CD4-positive, alpha-beta T cell (primary cell): ENCODE measurements around the gene TMED8. TPM values are rescaled to one million over a fixed set of nuclear protein-coding genes. Genes with fewer than 3 reads are reported as not detected.

Experiments used
- ATAC-seq: fragments of 200-7000 bp; cut with Tn5 transposase; one replicate; pipeline ENCODE4 v1.10.0; 2022; ENCODE audit warnings: mild to moderate bottlenecking; ENCODE audit not compliant: poor library complexity
- CTCF ChIA-PET: fragments of 350-600 bp; sonication (Branson Sonifier 250); formaldehyde crosslinking; loops from one replicate; lab custom pipeline; 2021; ENCODE audit warnings: antibody characterized with exemption, inconsistent platforms; lab: Charles Lee
- POLR2A ChIA-PET: fragments of 350-600 bp; sonication (Branson Sonifier 250); formaldehyde crosslinking; loops from one replicate; lab custom pipeline; 2021; ENCODE audit warnings: antibody characterized with exemption, inconsistent platforms; lab: Charles Lee
- DNase-seq, 14 experiments: peaks; one replicate each; pipeline ENCODE4 v3.0.0-alpha.2; 2013 to 2020; ENCODE audit warnings: mixed read lengths in 2 of 14
- H3K27ac ChIP-seq, 2 donors: one replicate each; pipeline versions ENCODE4 v1.5.1 to v1.7.0; 2013; ENCODE audit warnings: low read length in 2 of 2, low read depth in 1 of 2, mild to moderate bottlenecking in 1 of 2
- H3K27me3 ChIP-seq, 2 experiments: 1 replicate in 1 of 2; 2 replicates in 1 of 2; pipeline versions ENCODE4 v1.6.1 to v1.7.0; 2013; ENCODE audit warnings: low read length in 2 of 2, control low read depth in 1 of 2, mild to moderate bottlenecking in 1 of 2, moderate library complexity in 1 of 2; ENCODE audit not compliant: insufficient read depth in 2 of 2, control insufficient read depth in 1 of 2
- H3K36me3 ChIP-seq: one replicate; pipeline ENCODE4 v1.6.1; 2013; ENCODE audit warnings: low read length, control low read depth; ENCODE audit not compliant: insufficient read depth
- H3K4me1 ChIP-seq: one replicate; pipeline ENCODE4 v1.6.1; 2013; ENCODE audit warnings: low read length, control low read depth; ENCODE audit not compliant: insufficient read depth
- H3K4me3 ChIP-seq: one replicate; pipeline ENCODE4 v1.5.1; 2013; ENCODE audit warnings: mild to moderate bottlenecking, low read length, moderate library complexity
- H3K9me3 ChIP-seq, 2 experiments: 1 replicate in 1 of 2; 2 replicates in 1 of 2; pipeline versions ENCODE4 v1.6.1 to v1.7.0; 2013; ENCODE audit warnings: low read length in 2 of 2, mild to moderate bottlenecking in 2 of 2, control low read depth in 1 of 2, moderate library complexity in 1 of 2; ENCODE audit not compliant: control insufficient read depth in 1 of 2, insufficient read depth in 1 of 2
- H3K27ac Mint-ChIP-seq: one replicate; pipeline ENCODE4 v1.8.0; 2020; ENCODE audit warnings: mixed read lengths
- H3K27me3 Mint-ChIP-seq: one replicate; pipeline ENCODE4 v1.8.0; 2021; ENCODE audit warnings: mixed read lengths
- H3K36me3 Mint-ChIP-seq: one replicate; pipeline ENCODE4 v1.8.0; 2021; ENCODE audit warnings: low read depth, mixed read lengths
- H3K4me1 Mint-ChIP-seq: one replicate; pipeline ENCODE4 v1.8.0; 2021; ENCODE audit warnings: low read depth, mixed read lengths
- H3K4me3 Mint-ChIP-seq: one replicate; pipeline ENCODE4 v1.8.0; 2020; ENCODE audit warnings: mild to moderate bottlenecking, mixed read lengths
- H3K9me3 Mint-ChIP-seq: one replicate; pipeline ENCODE4 v1.8.0; 2020; ENCODE audit warnings: mixed read lengths
- CTCF ChIP-seq: fragments of 200-600 bp; IDR thresholded peaks from one replicate; pipeline ENCODE4 v1.8.0; 2022; ENCODE audit warnings: antibody characterized with exemption, mild to moderate bottlenecking
- intact Hi-C, 2 experiments: fragments of 100-400 bp; cut with DNase I in 1 of 2; cut with micrococcal nuclease in 1 of 2; formaldehyde crosslinking; loops; one replicate each; pipeline versions ENCODE4 v1.15.1 to v1.9.0; 2023 to 2025; cut with DNase I, micrococcal nuclease
- total RNA-seq, 174 experiments: library from RNA in 2 of 174; stranded (reverse) in 2 of 174; gene quantifications; one replicate each; pipeline ENCODE4 v1.2.3 and lab custom pipeline; 2021 to 2026

Gene TMED8
- total RNA-seq, 2 experiments from 2014 or later, result 4.9 to 5.1 TPM

GRCh38 chr14:77323571-77323970 lies 53.3 kb downstream of the TMED8 start:
- H3K27ac ChIP-seq, result no peak overlapping the region
- Mint-ChIP-seq H3K4me3 (no peak overlapping the region), H3K27me3 (no peaks in the 10 kb centered on the region), H3K27ac (no peak overlapping the region), H3K4me1 (peaks cover 26% of the 10 kb centered on the region), H3K36me3 (peaks cover 9% of the 10 kb centered on the region), H3K9me3 (no peaks in the 10 kb centered on the region)
- ATAC-seq (no peak), DNase-seq (no peak)
- POLR2A ChIA-PET, result interaction anchor here (0.6 kb wide), 1 partner anchor 320 kb away, joined by 3 read pairs; no protein-coding TSS in a partner anchor
- H3K4me3 ChIP-seq, result no peak overlapping the region
- H3K9me3 ChIP-seq, result no peaks in the 10 kb centered on the region
- intact Hi-C loops, result loop anchor here (2.0 to 5.0 kb wide), 4 partner anchors 55 to 1171 kb away; partner anchors contain the start of genes ALKBH1 (in 2 of the 2), SLIRP (in 2 of the 2), GPATCH2L (in 1 of the 2) and SNW1 (in 1 of the 2)
- H3K36me3 ChIP-seq, result no peaks in the 10 kb centered on the region
- CTCF ChIA-PET, result interaction anchor here (1.0 kb wide), 1 partner anchor 136 kb away, joined by 3 read pairs; no protein-coding TSS in a partner anchor
- H3K27me3 ChIP-seq, result no peaks in the 10 kb centered on the region
- peaks cover 16% of the 10 kb centered on the region for H3K4me1 ChIP-seq
- no peak for TF ChIP-seq CTCF

GRCh38 chr14:77322951-77323350 lies 53.9 kb downstream of the TMED8 start:
- ChIA-PET POLR2A (interaction anchor here (0.9 kb wide), 1 partner anchor 134 kb away, joined by 3 read pairs; the partner anchor contains the start of gene VIPAS39), CTCF (interaction anchor here (1.0 kb wide), 1 partner anchor 137 kb away, joined by 3 read pairs; no protein-coding TSS in a partner anchor)
- no peak for ATAC-seq

More at GRCh38 chr14:77322951-77323350, 53.9 kb downstream of the TMED8 start:
- no peaks in the 10 kb centered on the region for H3K36me3 ChIP-seq
- peaks cover 16% of the 10 kb centered on the region for H3K4me1 ChIP-seq
- no peaks in the 10 kb centered on the region for H3K27me3 ChIP-seq
- no peak for TF ChIP-seq CTCF
- intact Hi-C loops, result loop anchor here (2.0 to 5.0 kb wide), 4 partner anchors 56 to 1171 kb away; partner anchors contain the start of genes ALKBH1 (in 2 of the 2), SLIRP (in 2 of the 2), GPATCH2L (in 1 of the 2) and SNW1 (in 1 of the 2)
- Mint-ChIP-seq H3K4me1 (peaks cover 26% of the 10 kb centered on the region), H3K27me3 (no peaks in the 10 kb centered on the region), H3K36me3 (peaks cover 9% of the 10 kb centered on the region), H3K9me3 (no peaks in the 10 kb centered on the region), H3K27ac (no peak overlapping the region), H3K4me3 (peak overlapping the region; percentile 100)
- H3K9me3 ChIP-seq, result no peaks in the 10 kb centered on the region
- DNase-seq, result no peak
- no peak overlapping the region for H3K4me3 ChIP-seq
- no peak overlapping the region for H3K27ac ChIP-seq
